H1 (cell line): Measurements from ENCODE around the gene HMGCLL1.

Source experiments
- CTCF ChIP-seq, 3 experiments: IDR thresholded peaks; 1 replicate in 2 of 3; 2 replicates in 1 of 3; pipeline versions ENCODE4 v1.5.1 to v1.6.1; 2011; ENCODE audit warnings: low read length in 3 of 3, mild to moderate bottlenecking in 3 of 3, inconsistent platforms in 2 of 3, low read depth in 1 of 3, moderate library complexity in 1 of 3; ENCODE audit not compliant: insufficient read depth in 1 of 3; ENCODE audit errors: control extremely low read depth in 1 of 3
- FOSL1 ChIP-seq: IDR thresholded peaks from 2 replicates; pipeline ENCODE4 v1.6.1; 2011; ENCODE audit warnings: mild to moderate bottlenecking, low read depth, low read length, moderate library complexity; ENCODE audit not compliant: insufficient read depth
- MAX ChIP-seq: IDR thresholded peaks from 2 replicates; pipeline ENCODE4 v1.6.1; 2012; ENCODE audit warnings: inconsistent platforms
- POLR2AphosphoS5 ChIP-seq: IDR thresholded peaks from 2 replicates; pipeline ENCODE4 v1.6.1; 2011; ENCODE audit warnings: low read depth, low read length
- SIRT6 ChIP-seq: IDR thresholded peaks from one replicate; pipeline ENCODE4 v1.7.1; 2012; ENCODE audit warnings: low read length, inconsistent platforms
- ZNF274 ChIP-seq: IDR thresholded peaks from 2 replicates; pipeline ENCODE4 v1.7.0; 2012; ENCODE audit warnings: low read length, borderline replicate concordance; ENCODE audit errors: extremely low read depth

GRCh38 chr6:55601120-55601519 lies 22.1 kb upstream of the HMGCLL1 start:
- TF ChIP-seq ZNF274 (no peak), CTCF (IDR thresholded peaks at IDR 0.05; ENCODE audit: control extremely low read depth in 1 of 3, insufficient read depth in 1 of 3, low read depth in 1 of 3, low read length in 3 of 3) (no peak), MAX (no peak), SIRT6 (no peak), FOSL1 (no peak), POLR2AphosphoS5 (no peak)
